HCT116 (cell line): ENCODE data around the gene RUNX2. TPM values are rescaled to one million over a fixed set of nuclear protein-coding genes. Genes with fewer than 3 reads are reported as not detected.

Experiments used
- ATAC-seq: fragments of 200-7000 bp; cut with Tn5 transposase; 2 replicates; pipeline ENCODE4 v1.9.1; 2020; ENCODE audit warnings: mild to moderate bottlenecking, moderate library complexity
- BruUV-seq: library from RNA; stranded (reverse); fragments of 400-500 nt; replicated peaks from 2 replicates; lab custom pipeline; 2021; lab: Mats Ljungman, UMichigan
- CTCF ChIA-PET: fragments of 300-600 bp; sonication (Branson Sonifier 250); formaldehyde crosslinking; loops from one replicate; lab custom pipeline; 2021; ENCODE audit warnings: antibody characterized with exemption; lab: Charles Lee
- POLR2A ChIA-PET: fragments of 300-600, 350-600 bp; sonication (Branson Sonifier 250); formaldehyde crosslinking; loops from one replicate; lab custom pipeline; 2021; ENCODE audit warnings: antibody characterized with exemption; lab: Charles Lee
- RAD21 ChIA-PET, 2 experiments: fragments of 300-600 bp; sonication (Branson Sonifier 250); formaldehyde crosslinking; loops; one replicate each; lab custom pipeline; 2023; ENCODE audit warnings: low total read pairs in 2 of 2; ENCODE audit not compliant: uncharacterized antibody in 2 of 2, unreplicated experiment in 2 of 2, low non-redundant PET in 1 of 2; lab: Charles Lee
- DNase-seq: peaks from one replicate; pipeline ENCODE4 v3.0.0-alpha.2; 2010; ENCODE audit warnings: low read depth, low spot score
- H2AFZ ChIP-seq: fragments of 200-600 bp; shearing (Covaris generic), sonication (generic); 2 replicates; pipeline ENCODE4 v1.6.1; 2017; ENCODE audit warnings: low read depth, mixed run types, mixed read lengths, antibody characterized with exemption, low read length; ENCODE audit not compliant: poor library complexity, severe bottlenecking
- H3K27ac ChIP-seq: 2 replicates; pipeline ENCODE4 v1.5.1; 2012; ENCODE audit warnings: low read depth, low read length
- H3K27me3 ChIP-seq: fragments of 200-600 bp; sonication (generic); 2 replicates; pipeline ENCODE4 v1.6.1; 2016; ENCODE audit warnings: mixed run types, low read length, mixed read lengths; ENCODE audit not compliant: insufficient read depth
- H3K36me3 ChIP-seq, 2 experiments: fragments of 200-500 bp in 1 of 2; fragments of 200-600 bp in 1 of 2; sonication (Bioruptor generic) in 1 of 2; sonication (generic) in 1 of 2; 2 replicates each; pipeline versions ENCODE4 v1.5.1 to v1.6.1; 2014 to 2016; ENCODE audit warnings: low read length in 2 of 2, inconsistent platforms in 1 of 2, mixed read lengths in 1 of 2, mixed run types in 1 of 2; ENCODE audit not compliant: insufficient read depth in 2 of 2, control insufficient read depth in 1 of 2
- H3K4me1 ChIP-seq, 2 experiments: fragments of 200-600 bp in 1 of 2; sonication (generic) in 1 of 2; 2 replicates each; pipeline versions ENCODE4 v1.5.1 to v1.6.1; 2012 to 2017; ENCODE audit warnings: low read length in 2 of 2, inconsistent platforms in 1 of 2, mild to moderate bottlenecking in 1 of 2, mixed read lengths in 1 of 2, mixed run types in 1 of 2, moderate library complexity in 1 of 2; ENCODE audit not compliant: insufficient read depth in 2 of 2, control insufficient read depth in 1 of 2
- H3K4me2 ChIP-seq: fragments of 200-600 bp; sonication (generic); 2 replicates; pipeline ENCODE4 v1.6.1; 2017; ENCODE audit warnings: mixed run types, low read length, mixed read lengths
- H3K4me3 ChIP-seq, 2 experiments: fragments of 200-600 bp in 1 of 2; sonication (generic) in 1 of 2; replicated peaks in 1 of 2; 2 replicates each; pipeline ENCODE4 v1.5.1; 2011 to 2016; ENCODE audit warnings: low read length in 2 of 2, control low read depth in 1 of 2, low read depth in 1 of 2, mild to moderate bottlenecking in 1 of 2, mixed read lengths in 1 of 2, mixed run types in 1 of 2
- H3K79me2 ChIP-seq: fragments of 200-600 bp; sonication (generic); 2 replicates; pipeline ENCODE4 v1.6.1; 2017; ENCODE audit warnings: mild to moderate bottlenecking, mixed run types, low read length, moderate library complexity, mixed read lengths; ENCODE audit not compliant: insufficient read depth
- H3K9ac ChIP-seq: fragments of 200-600 bp; sonication (generic); 2 replicates; pipeline ENCODE4 v1.6.1; 2016; ENCODE audit warnings: low read length, mixed read lengths
- H3K9me2 ChIP-seq: fragments of 200-600 bp; sonication (generic), shearing (Covaris generic); 2 replicates; pipeline ENCODE4 v1.6.1; 2017; ENCODE audit warnings: mixed run types, mild to moderate bottlenecking, moderate library complexity; ENCODE audit not compliant: insufficient read depth
- H3K9me3 ChIP-seq, 2 experiments: fragments of 200-500 bp in 1 of 2; fragments of 200-600 bp in 1 of 2; sonication (Bioruptor generic) in 1 of 2; sonication (generic) in 1 of 2; 2 replicates each; pipeline ENCODE4 v1.6.1; 2014 to 2017; ENCODE audit warnings: low read length in 2 of 2, mixed read lengths in 2 of 2, inconsistent platforms in 1 of 2, low read depth in 1 of 2, mild to moderate bottlenecking in 1 of 2, mixed run types in 1 of 2, moderate library complexity in 1 of 2; ENCODE audit not compliant: control insufficient read depth in 1 of 2, insufficient read depth in 1 of 2
- H4K20me1 ChIP-seq: fragments of 200-600 bp; sonication (generic), shearing (Covaris generic); 2 replicates; pipeline ENCODE4 v1.6.1; 2017; ENCODE audit warnings: mixed run types, mild to moderate bottlenecking, moderate library complexity; ENCODE audit not compliant: insufficient read depth
- CBX3 ChIP-seq: IDR thresholded peaks from 2 replicates; pipeline ENCODE4 v1.6.1; 2012; ENCODE audit warnings: low read depth
- CEBPB ChIP-seq: IDR thresholded peaks from 2 replicates; pipeline ENCODE4 v1.6.1; 2012; ENCODE audit warnings: low read depth
- EGR1 ChIP-seq: IDR thresholded peaks from 2 replicates; pipeline ENCODE4 v1.6.1; 2012; ENCODE audit warnings: low read depth
- ELF1 ChIP-seq: IDR thresholded peaks from 2 replicates; pipeline ENCODE4 v1.6.1; 2012; ENCODE audit warnings: low read depth, borderline replicate concordance
- FOSL1 ChIP-seq: IDR thresholded peaks from 2 replicates; pipeline ENCODE4 v1.6.1; 2012; ENCODE audit warnings: low read depth
- JUND ChIP-seq: IDR thresholded peaks from 2 replicates; pipeline ENCODE4 v1.6.1; 2012
- POLR2AphosphoS5 ChIP-seq: IDR thresholded peaks from 2 replicates; pipeline ENCODE4 v1.6.1; 2011; ENCODE audit warnings: mild to moderate bottlenecking, low read depth, low read length, moderate library complexity
- RAD21 ChIP-seq: IDR thresholded peaks from 2 replicates; pipeline ENCODE4 v1.6.1; 2012; ENCODE audit warnings: low read depth, mild to moderate bottlenecking
- SIN3A ChIP-seq: IDR thresholded peaks from 2 replicates; pipeline ENCODE4 v1.6.1; 2012; ENCODE audit warnings: low read depth
- SRF ChIP-seq: IDR thresholded peaks from 2 replicates; pipeline ENCODE4 v1.6.1; 2012; ENCODE audit warnings: low read depth
- ZFX ChIP-seq: fragments of 450-650 bp; IDR thresholded peaks from 2 replicates; pipeline ENCODE4 v1.6.1; 2017
- intact Hi-C: fragments of 100-400 bp; cut with micrococcal nuclease; formaldehyde crosslinking; loops from 2 replicates; pipeline ENCODE4 v1.10.0; 2022
- total RNA-seq: library from RNA; stranded (reverse); gene quantifications from one replicate; pipeline ENCODE4 v1.2.1, GENCODE V29; 2021; ENCODE audit not compliant: unreplicated experiment
- TF ChIP-seq, protein P1 (sequence below): IDR thresholded peaks from 2 replicates; pipeline ENCODE4 v1.6.1; 2012
- TF ChIP-seq, protein P2 (sequence below): IDR thresholded peaks from 2 replicates; pipeline ENCODE4 v1.6.1; 2011; ENCODE audit warnings: mild to moderate bottlenecking, low read length, moderate library complexity; ENCODE audit not compliant: insufficient replicate concordance; ENCODE audit errors: extremely low read depth
- TF ChIP-seq, protein P3 (sequence below): IDR thresholded peaks from 2 replicates; pipeline ENCODE4 v1.6.1; 2012
- TF ChIP-seq, protein P4 (sequence below), 3 experiments: fragments of 200-600 bp in 1 of 3; sonication (generic) in 1 of 3; IDR thresholded peaks in 2 of 3; conservative IDR thresholded peaks in 1 of 3; 2 replicates each; pipeline ENCODE4 v1.5.1; 2012 to 2017; ENCODE audit warnings: low read depth in 2 of 3, low read length in 2 of 3, antibody characterized with exemption in 1 of 3, borderline replicate concordance in 1 of 3, control low read depth in 1 of 3, mild to moderate bottlenecking in 1 of 3, mixed read lengths in 1 of 3, mixed run types in 1 of 3, moderate library complexity in 1 of 3; ENCODE audit not compliant: insufficient read depth in 1 of 3

RUNX2 gene
- total RNA-seq, 1 experiment from 2014 or later, result 1.1 TPM

DNA sequence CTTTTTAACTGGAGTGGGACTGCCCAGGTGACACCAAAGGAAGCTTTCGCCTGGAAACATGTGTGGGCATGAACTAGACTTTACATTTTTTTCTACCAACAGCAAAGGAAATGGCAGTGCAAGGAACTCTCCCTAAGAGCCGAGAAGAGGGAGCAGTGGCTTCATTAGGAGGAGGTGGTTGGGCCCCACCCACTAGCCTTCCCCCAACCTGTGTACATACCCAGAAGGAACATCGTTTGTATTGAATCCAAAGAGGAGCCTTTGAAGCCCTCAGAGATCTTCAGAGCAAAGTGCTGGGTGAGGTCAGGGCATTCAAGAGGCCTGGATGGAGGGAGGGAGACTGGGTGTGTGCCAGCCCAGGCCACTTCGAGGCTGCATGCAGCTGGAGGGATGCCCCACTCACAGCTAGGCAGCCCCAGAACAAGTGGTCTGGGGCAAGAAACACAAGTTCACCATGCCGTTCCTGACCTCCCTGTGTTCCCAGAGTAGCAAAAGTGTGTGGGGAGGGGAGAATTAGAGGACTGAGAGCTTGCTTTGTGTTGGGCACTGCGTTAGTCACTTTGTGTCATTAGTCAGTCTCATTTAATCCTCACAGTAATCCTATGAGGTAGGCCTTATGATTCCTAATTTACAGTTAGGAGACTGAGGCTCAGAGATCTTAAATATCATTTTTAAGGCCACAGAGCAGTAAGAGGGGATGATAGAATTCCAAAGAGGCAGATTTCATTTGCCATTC, 241.2 kb downstream of the RUNX2 start:
- no peak for DNase-seq
- Histone ChIP-seq H3K4me2 (peak overlapping the region; percentile 48), H2AFZ (no peak overlapping the region)

GRCh38 chr6:45571159-45571558, 243.0 kb downstream of the RUNX2 start:
- H3K9me2 ChIP-seq, result no peaks in the 10 kb centered on the region
- ChIA-PET RAD21 (no interaction called here), CTCF (no interaction called here), POLR2A (no interaction called here)
- ATAC-seq (no peak), DNase-seq (no peak)
- intact Hi-C loops, result no loop called here
- no peak overlapping the region for H3K4me2 ChIP-seq
- no peaks in the 10 kb centered on the region for H3K79me2 ChIP-seq
- TF ChIP-seq JUND (no peak), SRF (no peak), ZFX (no peak), CEBPB (no peak), POLR2AphosphoS5 (no peak), FOSL1 (no peak), RAD21 (no peak), ELF1 (no peak), EGR1 (no peak), SIN3A (no peak)
- TF ChIP-seq, protein P1, sequence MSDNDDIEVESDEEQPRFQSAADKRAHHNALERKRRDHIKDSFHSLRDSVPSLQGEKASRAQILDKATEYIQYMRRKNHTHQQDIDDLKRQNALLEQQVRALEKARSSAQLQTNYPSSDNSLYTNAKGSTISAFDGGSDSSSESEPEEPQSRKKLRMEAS, result no peak
- TF ChIP-seq, protein P2, sequence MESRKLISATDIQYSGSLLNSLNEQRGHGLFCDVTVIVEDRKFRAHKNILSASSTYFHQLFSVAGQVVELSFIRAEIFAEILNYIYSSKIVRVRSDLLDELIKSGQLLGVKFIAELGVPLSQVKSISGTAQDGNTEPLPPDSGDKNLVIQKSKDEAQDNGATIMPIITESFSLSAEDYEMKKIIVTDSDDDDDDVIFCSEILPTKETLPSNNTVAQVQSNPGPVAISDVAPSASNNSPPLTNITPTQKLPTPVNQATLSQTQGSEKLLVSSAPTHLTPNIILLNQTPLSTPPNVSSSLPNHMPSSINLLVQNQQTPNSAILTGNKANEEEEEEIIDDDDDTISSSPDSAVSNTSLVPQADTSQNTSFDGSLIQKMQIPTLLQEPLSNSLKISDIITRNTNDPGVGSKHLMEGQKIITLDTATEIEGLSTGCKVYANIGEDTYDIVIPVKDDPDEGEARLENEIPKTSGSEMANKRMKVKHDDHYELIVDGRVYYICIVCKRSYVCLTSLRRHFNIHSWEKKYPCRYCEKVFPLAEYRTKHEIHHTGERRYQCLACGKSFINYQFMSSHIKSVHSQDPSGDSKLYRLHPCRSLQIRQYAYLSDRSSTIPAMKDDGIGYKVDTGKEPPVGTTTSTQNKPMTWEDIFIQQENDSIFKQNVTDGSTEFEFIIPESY, result no peak
- TF ChIP-seq, protein P3, sequence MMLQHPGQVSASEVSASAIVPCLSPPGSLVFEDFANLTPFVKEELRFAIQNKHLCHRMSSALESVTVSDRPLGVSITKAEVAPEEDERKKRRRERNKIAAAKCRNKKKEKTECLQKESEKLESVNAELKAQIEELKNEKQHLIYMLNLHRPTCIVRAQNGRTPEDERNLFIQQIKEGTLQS, result no peak
- TF ChIP-seq, protein P4, sequence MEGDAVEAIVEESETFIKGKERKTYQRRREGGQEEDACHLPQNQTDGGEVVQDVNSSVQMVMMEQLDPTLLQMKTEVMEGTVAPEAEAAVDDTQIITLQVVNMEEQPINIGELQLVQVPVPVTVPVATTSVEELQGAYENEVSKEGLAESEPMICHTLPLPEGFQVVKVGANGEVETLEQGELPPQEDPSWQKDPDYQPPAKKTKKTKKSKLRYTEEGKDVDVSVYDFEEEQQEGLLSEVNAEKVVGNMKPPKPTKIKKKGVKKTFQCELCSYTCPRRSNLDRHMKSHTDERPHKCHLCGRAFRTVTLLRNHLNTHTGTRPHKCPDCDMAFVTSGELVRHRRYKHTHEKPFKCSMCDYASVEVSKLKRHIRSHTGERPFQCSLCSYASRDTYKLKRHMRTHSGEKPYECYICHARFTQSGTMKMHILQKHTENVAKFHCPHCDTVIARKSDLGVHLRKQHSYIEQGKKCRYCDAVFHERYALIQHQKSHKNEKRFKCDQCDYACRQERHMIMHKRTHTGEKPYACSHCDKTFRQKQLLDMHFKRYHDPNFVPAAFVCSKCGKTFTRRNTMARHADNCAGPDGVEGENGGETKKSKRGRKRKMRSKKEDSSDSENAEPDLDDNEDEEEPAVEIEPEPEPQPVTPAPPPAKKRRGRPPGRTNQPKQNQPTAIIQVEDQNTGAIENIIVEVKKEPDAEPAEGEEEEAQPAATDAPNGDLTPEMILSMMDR (IDR thresholded peaks at IDR 0.05 in 2 of 3, conservative IDR thresholded peaks at IDR 0.05 in 1 of 3; ENCODE audit: borderline replicate concordance in 1 of 3, insufficient read depth in 1 of 3, low read depth in 2 of 3, low read length in 2 of 3), result no peak
- H3K27me3 ChIP-seq, result no peaks in the 10 kb centered on the region
- no TSS peak for BruUV-seq
- H3K9me3 ChIP-seq, result no peaks in the 10 kb centered on the region
- no peak overlapping the region for H3K9ac ChIP-seq
- H3K4me1 ChIP-seq, result peaks cover 8 to 41% of the 10 kb centered on the region in 2 experiments; a peak in 3 of 4 replicates
- H4K20me1 ChIP-seq, result no peaks in the 10 kb centered on the region
- no peak overlapping the region for H3K27ac ChIP-seq
- H2AFZ ChIP-seq, result no peak overlapping the region
- H3K4me3 ChIP-seq, result no peak overlapping the region
- no peaks in the 10 kb centered on the region for H3K36me3 ChIP-seq

More for the DNA sequence above, 241.2 kb downstream of the RUNX2 start:
- Histone ChIP-seq H3K9me3 (no peaks in the 10 kb centered on the region), H3K4me1 (peaks cover 8 to 46% of the 10 kb centered on the region in 2 experiments; a peak in 3 of 4 replicates), H3K9me2 (no peaks in the 10 kb centered on the region), H4K20me1 (no peaks in the 10 kb centered on the region), H3K36me3 (no peaks in the 10 kb centered on the region), H3K4me3 (no peak overlapping the region; a peak in 1 of 4 replicates), H3K27me3 (no peaks in the 10 kb centered on the region), H3K9ac (no peak overlapping the region), H3K79me2 (no peaks in the 10 kb centered on the region), H3K27ac (no peak overlapping the region; the same call in 1 of the 2 replicates)
- ChIA-PET POLR2A (no interaction called here), CTCF (no interaction called here), RAD21 (no interaction called here)
- peak; percentile 66 for ATAC-seq
- intact Hi-C loops, result no loop called here
- TF ChIP-seq FOSL1, result peak; percentile 19; the same call in 1 of the 2 replicates
- 0 out of 2 replicates have a peak, but pooled peaks have one; percentile 10 for TF ChIP-seq CBX3
- TF ChIP-seq CEBPB, result no peak
- no TSS peak for BruUV-seq
